HK-2 (cell line): Measurements from ENCODE around the gene OXA1L.
"Not testable (repeated sequence)": the region's sequence is repeated elsewhere in the genome, so short reads cannot be mapped to it uniquely, and the experiment has no call there.

Source experiments
- DNase-seq: peaks from one replicate; pipeline ENCODE4 v3.0.0-alpha.2; 2018; ENCODE audit not compliant: unreplicated experiment

Gene OXA1L

DNA sequence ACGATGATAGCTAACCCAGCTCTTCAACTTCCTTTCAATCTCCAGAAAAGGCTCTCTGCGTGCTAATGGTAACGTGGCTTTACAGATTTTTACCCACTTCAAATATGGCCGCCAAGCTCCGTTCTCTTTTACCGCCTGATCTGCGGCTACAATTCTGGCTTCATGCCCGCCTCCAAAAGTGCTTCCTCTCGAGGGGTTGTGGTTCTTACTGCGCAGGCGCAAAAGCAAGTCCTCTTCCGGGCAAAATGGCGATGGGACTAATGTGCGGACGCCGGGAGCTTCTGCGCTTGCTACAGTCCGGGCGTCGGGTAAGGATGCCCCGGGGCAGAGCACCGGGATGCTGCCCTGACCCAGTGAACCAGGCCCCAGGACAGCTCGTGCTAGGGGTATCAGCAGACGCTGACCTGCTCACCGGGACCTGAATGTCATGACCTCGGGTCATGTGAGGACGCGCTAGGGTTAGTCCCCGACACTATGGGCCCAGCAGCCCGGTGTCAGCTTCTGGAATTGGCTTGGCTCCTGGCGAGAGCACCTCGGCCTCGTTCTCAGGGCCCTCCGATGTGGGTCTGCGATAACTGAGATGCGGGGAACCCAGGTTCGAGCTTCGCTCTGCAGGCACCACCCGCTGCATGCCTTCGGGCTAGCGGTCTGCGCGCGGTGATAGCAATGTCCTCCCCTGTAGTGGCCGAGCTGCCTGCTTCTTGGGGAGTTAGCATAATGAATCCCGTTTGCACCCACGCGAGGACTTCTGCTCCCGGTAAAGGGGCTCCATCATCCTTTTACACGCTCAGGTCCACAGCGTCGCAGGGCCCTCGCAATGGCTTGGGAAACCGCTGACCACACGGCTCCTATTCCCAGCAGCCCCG is at the start of gene OXA1L:
OXA1L (plus strand) TSS at position 232 of the 866 bp plus-strand sequence; CDS start at position 246, 14 bp downstream.
- peak; percentile 94 for DNase-seq

DNA sequence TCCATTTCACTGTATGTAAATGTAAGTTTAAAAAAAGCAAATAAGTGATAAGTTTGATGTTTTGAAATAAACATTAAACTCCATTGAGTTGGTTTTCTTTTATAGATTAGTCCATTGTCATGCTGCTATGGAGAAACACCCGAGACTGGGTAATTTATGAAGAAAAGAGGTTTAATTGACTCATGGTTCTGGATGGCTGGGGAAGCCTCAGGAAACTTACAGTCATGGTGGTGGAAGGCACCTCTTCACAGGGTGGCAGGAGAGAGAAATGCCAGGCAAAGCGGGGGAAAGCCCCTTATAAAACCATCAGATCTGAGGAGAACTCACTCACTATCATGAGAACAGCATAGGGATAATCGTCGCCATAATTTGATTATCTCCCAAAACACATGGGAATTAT is 48.4 kb upstream of the OXA1L start:
- no peak for DNase-seq

GRCh38 chr14:22721213-22721612 is 45.3 kb upstream of the OXA1L start:
- no peak for DNase-seq

DNA sequence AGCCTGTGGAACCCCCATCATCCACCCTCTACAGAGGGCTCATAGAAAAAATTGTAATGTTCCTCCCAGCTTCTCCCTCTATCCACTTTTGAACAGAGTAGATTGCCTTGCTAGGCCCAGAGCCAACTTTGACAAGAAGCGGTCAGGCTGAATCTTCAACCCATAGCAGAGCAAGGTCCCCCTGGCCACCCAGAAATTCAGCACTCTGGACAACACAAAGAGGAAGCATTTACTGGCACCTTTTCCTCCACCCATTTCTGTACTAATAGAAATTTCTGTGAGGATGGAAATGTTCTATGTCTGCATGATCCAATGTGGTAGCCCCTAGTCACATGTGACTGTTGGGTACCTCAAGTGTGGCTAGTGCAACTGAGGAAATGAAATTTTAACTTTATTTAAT is 42.7 kb upstream of the OXA1L start:
- no peak for DNase-seq

GRCh38 chr14:22724847-22725246 is 41.6 kb upstream of the OXA1L start:
- not testable (repeated sequence) for DNase-seq

GRCh38 chr14:22725374-22725773 is 41.1 kb upstream of the OXA1L start:
- not testable (repeated sequence) for DNase-seq

DNA sequence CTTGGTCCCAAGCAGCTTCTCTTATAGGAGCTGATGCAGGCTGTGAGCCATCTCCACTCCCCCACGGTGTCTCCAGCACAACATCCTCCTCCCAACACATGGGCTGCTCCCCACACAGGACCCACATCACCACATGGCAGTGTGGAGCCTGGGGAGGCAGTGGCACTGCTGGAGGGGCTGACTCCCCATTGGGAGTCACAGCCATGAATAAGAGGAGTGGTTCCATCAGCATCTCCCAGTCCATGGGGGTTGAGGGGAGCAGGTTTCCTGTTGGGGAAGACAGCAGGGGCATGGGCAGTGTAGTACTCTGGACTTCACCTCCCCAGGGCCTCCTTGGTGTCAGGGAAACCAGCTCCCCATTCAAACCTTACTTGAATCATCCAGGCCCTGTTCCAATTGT is 40.5 kb upstream of the OXA1L start:
- no peak for DNase-seq

GRCh38 chr14:22732062-22732461 is 34.4 kb upstream of the OXA1L start:
- not testable (repeated sequence) for DNase-seq

DNA sequence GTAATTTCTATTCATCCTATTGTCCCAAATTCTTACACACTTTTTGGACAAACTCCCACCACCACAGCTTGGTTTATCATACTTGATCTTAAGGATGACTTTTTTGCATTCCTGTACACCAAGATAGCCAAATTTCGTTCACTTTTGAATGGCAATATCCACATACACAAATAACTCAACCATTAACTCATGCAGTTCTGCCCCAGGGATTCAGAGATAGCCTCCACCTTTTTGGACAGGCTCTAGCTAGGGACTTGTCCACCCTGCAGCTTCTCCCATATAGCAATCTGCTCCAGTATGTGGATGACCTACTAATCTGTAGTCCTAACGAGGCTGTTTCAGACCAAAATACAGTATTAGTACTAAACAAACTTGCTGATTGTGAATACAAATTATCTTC is 32.7 kb upstream of the OXA1L start:
- no peak for DNase-seq

- DNase-seq: no peak
These were observed 31.4 kb upstream of the OXA1L start for GRCh38 chr14:22735096-22735495.

GRCh38 chr14:22736384-22736783 is 30.1 kb upstream of the OXA1L start:
- DNase-seq: not testable (repeated sequence)

DNA sequence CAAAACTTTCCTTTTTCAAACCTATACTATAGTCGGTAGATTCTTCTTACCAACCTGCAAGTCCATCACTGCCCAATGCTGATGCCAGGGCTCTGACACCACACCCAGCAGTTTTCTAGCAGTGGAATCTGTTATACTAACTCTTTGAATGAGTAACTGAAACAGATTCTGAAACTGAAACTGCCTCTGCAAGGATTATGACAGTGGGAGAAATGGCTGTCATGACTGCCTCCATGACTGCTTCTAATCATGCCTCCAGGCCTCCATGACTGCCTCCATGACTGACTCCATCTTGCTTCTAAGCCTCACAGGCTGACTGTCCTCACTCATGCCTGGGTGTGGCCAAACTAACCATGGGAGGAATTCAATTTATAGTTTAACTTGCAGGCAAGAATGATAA is 29.4 kb upstream of the OXA1L start:
- no peak for DNase-seq

- no peak for DNase-seq
These were observed 27.1 kb upstream of the OXA1L start for GRCh38 chr14:22739423-22739822.

GRCh38 chr14:22740020-22740419 is 26.5 kb upstream of the OXA1L start:
- no peak for DNase-seq

DNA sequence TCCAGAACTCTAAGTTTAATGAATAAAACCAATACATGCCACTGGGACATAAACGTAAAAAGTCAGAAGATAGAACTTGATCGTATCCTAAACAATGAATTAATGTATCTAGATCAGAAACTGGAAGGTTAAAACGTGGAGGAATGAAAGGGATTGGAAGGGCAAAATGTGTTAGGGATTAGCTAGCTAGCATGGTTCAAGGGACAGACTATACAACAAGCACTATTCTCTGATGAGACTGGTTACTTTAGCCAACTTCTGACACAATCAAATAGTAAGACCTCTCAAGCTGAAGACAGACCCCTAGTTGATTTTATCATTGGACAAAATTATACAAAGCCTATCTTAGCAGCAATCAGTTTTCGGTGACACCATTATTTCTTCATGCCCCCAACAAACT is 18.7 kb upstream of the OXA1L start:
- no peak for DNase-seq

- no peak for DNase-seq
These were observed 18.3 kb upstream of the OXA1L start for GRCh38 chr14:22748206-22748605.

GRCh38 chr14:22748631-22749068 is 17.8 kb upstream of the OXA1L start:
- DNase-seq: no peak

DNA sequence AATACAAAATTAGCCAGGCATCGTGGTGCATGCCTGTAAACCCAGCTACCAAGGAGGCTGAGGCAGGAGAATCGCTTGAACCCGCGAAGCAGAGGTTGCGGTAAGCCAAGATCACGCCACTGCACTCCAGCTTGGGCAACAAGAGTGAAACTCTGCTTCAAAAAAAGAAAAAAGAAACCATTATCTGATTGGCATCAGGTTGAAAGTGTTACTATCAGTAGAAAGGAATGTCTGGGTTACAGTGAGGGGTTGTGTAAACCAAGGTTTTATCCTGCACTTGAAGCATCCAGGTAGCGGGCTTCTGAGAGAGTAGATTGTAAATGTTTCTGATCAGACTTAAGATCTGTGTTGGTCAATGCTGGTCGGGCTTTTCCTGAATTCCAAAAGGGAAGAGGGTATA is 14.1 kb upstream of the OXA1L start:
- no peak for DNase-seq

- no peak for DNase-seq
These were observed 12.9 kb upstream of the OXA1L start for GRCh38 chr14:22753586-22753985.

DNA sequence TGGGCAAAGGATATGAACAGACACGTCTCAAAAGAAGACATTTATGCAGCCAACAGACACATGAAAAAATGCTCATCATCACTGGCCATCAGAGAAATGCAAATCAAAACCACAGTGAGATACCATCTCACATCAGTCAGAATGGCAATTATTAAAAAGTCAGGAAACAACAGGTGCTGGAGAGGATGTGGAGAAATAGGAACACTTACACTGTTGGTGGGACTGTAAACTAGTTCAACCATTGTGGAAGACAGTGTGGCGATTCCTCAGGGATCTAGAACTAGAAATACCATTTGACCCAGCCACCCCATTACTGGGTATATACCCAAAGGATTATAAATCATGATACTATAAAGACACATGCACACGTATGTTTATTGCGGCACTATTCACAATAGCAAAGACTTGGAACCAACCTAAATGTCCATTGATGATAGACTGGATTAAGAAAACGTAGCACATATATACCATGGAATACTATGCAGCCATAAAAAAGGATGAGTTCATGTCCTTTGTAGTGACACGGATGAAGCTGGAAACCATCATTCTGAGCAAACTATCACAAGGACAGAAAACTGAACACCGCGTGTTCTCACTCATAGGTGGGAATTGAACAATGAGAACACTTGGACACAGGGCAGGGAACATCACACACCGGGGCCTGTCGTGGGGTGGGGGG is 8.4 kb upstream of the OXA1L start:
- not testable (repeated sequence) for DNase-seq

GRCh38 chr14:22761734-22762133 is 4.8 kb upstream of the OXA1L start:
- DNase-seq: no peak

DNA sequence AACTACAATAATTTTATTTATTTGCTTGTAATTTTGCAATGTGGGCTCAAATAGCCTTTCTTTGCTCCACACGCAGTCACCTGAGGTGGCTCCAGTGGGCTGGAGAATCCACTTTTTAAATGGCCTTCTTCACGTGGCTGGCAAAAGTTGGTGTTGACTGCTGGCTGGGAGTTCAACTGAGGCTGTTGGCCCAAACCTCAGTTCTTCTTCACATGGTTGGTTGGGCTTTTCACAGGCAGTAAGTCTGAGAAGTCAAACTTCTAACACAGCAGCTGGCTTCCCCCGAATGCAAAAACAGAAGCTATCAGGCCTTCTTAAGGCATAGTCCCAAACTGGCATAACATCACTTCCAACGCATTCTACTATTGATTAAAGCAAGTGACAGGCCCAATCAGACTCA is 2.1 kb upstream of the OXA1L start:
- DNase-seq: no peak

DNA sequence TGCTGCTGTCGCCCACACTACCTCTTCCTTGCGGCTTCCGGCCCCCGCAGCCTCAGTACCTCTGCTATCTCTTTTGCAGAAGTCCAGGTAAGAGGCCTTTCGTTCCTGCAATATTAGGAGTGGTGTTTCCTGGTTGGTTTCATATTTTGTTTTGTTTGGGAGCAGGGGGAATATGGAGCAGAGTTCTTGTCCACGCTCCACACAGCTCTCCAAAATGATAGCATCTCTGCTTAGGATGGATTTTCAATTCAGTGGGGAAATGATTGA is 768 bp downstream of the OXA1L start:
- DNase-seq: no peak
